Measurements from ENCODE around the gene GCLC.

GCLC gene

DNA sequence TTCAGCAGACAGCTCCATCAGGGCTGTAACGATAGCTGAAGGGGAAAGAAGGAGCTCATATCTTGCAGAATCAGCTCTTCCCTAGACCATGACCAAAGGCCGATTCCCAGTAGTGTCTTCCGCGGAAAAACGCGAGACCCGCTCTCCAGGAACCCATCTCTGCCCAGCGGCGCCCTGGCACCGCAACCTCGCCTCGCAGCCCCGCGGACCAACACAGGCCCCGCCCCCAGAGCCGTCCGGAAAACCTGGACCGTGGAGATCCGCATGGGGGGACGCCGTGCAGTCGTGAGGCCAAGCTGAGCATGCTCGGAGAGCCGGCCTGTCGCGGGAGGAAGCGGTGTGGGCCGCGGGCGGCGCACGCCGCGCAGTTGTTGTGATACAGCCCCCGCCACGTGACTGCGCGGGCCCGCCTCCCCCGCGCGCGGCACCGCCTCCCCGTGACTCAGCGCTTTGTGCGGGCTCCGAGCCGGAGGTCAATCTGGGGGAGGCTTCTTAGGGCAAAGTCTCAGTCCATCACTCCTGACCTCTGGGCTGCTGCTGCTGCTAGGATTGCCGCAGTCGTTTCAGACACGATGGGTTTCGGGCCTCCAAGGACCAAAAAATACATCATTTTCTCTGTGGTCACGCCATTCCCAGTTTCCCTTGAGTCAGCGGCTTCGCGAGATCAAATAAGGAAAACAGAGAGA, 3.1 kb upstream of the GCLC start (continued):
- TF ChIP-seq, protein P1, sequence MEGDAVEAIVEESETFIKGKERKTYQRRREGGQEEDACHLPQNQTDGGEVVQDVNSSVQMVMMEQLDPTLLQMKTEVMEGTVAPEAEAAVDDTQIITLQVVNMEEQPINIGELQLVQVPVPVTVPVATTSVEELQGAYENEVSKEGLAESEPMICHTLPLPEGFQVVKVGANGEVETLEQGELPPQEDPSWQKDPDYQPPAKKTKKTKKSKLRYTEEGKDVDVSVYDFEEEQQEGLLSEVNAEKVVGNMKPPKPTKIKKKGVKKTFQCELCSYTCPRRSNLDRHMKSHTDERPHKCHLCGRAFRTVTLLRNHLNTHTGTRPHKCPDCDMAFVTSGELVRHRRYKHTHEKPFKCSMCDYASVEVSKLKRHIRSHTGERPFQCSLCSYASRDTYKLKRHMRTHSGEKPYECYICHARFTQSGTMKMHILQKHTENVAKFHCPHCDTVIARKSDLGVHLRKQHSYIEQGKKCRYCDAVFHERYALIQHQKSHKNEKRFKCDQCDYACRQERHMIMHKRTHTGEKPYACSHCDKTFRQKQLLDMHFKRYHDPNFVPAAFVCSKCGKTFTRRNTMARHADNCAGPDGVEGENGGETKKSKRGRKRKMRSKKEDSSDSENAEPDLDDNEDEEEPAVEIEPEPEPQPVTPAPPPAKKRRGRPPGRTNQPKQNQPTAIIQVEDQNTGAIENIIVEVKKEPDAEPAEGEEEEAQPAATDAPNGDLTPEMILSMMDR (tag by site-specific recombination; IDR thresholded peaks at IDR 0.05), result peak; percentile 75
- no peak for TF ChIP-seq ZNF175 (tag by site-specific recombination; IDR thresholded peaks at IDR 0.05)
- TF ChIP-seq, protein P2, sequence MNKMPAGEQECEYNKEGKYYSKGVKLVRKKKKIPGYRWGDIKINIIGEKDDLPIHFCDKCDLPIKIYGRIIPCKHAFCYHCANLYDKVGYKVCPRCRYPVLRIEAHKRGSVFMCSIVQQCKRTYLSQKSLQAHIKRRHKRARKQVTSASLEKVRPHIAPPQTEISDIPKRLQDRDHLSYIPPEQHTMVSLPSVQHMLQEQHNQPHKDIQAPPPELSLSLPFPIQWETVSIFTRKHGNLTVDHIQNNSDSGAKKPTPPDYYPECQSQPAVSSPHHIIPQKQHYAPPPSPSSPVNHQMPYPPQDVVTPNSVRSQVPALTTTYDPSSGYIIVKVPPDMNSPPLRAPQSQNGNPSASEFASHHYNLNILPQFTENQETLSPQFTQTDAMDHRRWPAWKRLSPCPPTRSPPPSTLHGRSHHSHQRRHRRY (tag by site-specific recombination; IDR thresholded peaks at IDR 0.05), result no peak
- TF ChIP-seq SCRT2 (tag by site-specific recombination; IDR thresholded peaks at IDR 0.05), result no peak
- no peak for TF ChIP-seq ZNF169 (tag by site-specific recombination; IDR thresholded peaks at IDR 0.05)
- no peak for TF ChIP-seq ZNF777 (tag by site-specific recombination; IDR thresholded peaks at IDR 0.05; ENCODE audit: borderline replicate concordance)
- TF ChIP-seq ZBTB17 (tag by site-specific recombination; IDR thresholded peaks at IDR 0.05), result peak; percentile 94
- no peak; the same call in 1 of the 2 replicates for TF ChIP-seq ZFP3 (tag by site-specific recombination; IDR thresholded peaks at IDR 0.05; ENCODE audit: low read depth)
- TF ChIP-seq, protein P3, sequence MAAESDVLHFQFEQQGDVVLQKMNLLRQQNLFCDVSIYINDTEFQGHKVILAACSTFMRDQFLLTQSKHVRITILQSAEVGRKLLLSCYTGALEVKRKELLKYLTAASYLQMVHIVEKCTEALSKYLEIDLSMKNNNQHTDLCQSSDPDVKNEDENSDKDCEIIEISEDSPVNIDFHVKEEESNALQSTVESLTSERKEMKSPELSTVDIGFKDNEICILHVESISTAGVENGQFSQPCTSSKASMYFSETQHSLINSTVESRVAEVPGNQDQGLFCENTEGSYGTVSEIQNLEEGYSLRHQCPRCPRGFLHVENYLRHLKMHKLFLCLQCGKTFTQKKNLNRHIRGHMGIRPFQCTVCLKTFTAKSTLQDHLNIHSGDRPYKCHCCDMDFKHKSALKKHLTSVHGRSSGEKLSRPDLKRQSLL (tag by site-specific recombination; IDR thresholded peaks at IDR 0.05), result 0 out of 2 replicates have a peak, but pooled peaks have one; percentile 5
- peak; percentile 98 for TF ChIP-seq ZEB2 (tag by site-specific recombination; IDR thresholded peaks at IDR 0.05)
- 0 out of 2 replicates have a peak, but pooled peaks have one; percentile 61 for TF ChIP-seq ZNF785 (tag by site-specific recombination; IDR thresholded peaks at IDR 0.05)
- TF ChIP-seq ZNF391 (tag by site-specific recombination; IDR thresholded peaks at IDR 0.05; ENCODE audit: borderline replicate concordance, low read depth), result peak; percentile 55; the same call in 1 of the 2 replicates
- TF ChIP-seq ZNF221 (tag by site-specific recombination; IDR thresholded peaks at IDR 0.05; ENCODE audit: borderline replicate concordance), result no peak
- TF ChIP-seq, protein P4, sequence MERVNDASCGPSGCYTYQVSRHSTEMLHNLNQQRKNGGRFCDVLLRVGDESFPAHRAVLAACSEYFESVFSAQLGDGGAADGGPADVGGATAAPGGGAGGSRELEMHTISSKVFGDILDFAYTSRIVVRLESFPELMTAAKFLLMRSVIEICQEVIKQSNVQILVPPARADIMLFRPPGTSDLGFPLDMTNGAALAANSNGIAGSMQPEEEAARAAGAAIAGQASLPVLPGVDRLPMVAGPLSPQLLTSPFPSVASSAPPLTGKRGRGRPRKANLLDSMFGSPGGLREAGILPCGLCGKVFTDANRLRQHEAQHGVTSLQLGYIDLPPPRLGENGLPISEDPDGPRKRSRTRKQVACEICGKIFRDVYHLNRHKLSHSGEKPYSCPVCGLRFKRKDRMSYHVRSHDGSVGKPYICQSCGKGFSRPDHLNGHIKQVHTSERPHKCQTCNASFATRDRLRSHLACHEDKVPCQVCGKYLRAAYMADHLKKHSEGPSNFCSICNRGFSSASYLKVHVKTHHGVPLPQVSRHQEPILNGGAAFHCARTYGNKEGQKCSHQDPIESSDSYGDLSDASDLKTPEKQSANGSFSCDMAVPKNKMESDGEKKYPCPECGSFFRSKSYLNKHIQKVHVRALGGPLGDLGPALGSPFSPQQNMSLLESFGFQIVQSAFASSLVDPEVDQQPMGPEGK (tag by site-specific recombination; IDR thresholded peaks at IDR 0.05), result peak; percentile 99
- no peak for TF ChIP-seq SALL2 (tag by site-specific recombination; IDR thresholded peaks at IDR 0.05; ENCODE audit: borderline replicate concordance)
- no peak for TF ChIP-seq ZNF521 (tag by site-specific recombination; IDR thresholded peaks at IDR 0.05)
- TF ChIP-seq, protein P5, sequence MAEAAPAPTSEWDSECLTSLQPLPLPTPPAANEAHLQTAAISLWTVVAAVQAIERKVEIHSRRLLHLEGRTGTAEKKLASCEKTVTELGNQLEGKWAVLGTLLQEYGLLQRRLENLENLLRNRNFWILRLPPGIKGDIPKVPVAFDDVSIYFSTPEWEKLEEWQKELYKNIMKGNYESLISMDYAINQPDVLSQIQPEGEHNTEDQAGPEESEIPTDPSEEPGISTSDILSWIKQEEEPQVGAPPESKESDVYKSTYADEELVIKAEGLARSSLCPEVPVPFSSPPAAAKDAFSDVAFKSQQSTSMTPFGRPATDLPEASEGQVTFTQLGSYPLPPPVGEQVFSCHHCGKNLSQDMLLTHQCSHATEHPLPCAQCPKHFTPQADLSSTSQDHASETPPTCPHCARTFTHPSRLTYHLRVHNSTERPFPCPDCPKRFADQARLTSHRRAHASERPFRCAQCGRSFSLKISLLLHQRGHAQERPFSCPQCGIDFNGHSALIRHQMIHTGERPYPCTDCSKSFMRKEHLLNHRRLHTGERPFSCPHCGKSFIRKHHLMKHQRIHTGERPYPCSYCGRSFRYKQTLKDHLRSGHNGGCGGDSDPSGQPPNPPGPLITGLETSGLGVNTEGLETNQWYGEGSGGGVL (tag by site-specific recombination; IDR thresholded peaks at IDR 0.05), result peak; percentile 58
- TF ChIP-seq, protein P6, sequence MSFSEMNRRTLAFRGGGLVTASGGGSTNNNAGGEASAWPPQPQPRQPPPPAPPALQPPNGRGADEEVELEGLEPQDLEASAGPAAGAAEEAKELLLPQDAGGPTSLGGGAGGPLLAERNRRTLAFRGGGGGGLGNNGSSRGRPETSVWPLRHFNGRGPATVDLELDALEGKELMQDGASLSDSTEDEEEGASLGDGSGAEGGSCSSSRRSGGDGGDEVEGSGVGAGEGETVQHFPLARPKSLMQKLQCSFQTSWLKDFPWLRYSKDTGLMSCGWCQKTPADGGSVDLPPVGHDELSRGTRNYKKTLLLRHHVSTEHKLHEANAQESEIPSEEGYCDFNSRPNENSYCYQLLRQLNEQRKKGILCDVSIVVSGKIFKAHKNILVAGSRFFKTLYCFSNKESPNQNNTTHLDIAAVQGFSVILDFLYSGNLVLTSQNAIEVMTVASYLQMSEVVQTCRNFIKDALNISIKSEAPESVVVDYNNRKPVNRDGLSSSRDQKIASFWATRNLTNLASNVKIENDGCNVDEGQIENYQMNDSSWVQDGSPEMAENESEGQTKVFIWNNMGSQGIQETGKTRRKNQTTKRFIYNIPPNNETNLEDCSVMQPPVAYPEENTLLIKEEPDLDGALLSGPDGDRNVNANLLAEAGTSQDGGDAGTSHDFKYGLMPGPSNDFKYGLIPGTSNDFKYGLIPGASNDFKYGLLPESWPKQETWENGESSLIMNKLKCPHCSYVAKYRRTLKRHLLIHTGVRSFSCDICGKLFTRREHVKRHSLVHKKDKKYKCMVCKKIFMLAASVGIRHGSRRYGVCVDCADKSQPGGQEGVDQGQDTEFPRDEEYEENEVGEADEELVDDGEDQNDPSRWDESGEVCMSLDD (tag by site-specific recombination; IDR thresholded peaks at IDR 0.05), result 0 out of 2 replicates have a peak, but pooled peaks have one; percentile 41
- no peak for TF ChIP-seq ZNF423 (tag by site-specific recombination; IDR thresholded peaks at IDR 0.05)
- TF ChIP-seq ZNF843 (tag by site-specific recombination; IDR thresholded peaks at IDR 0.05), result peak; percentile 74
- no peak for TF ChIP-seq ZNF560 (tag by site-specific recombination; IDR thresholded peaks at IDR 0.05; ENCODE audit: borderline replicate concordance)
- TF ChIP-seq ZNF48 (tag by site-specific recombination; IDR thresholded peaks at IDR 0.05), result no peak
- TF ChIP-seq ZNF555 (tag by site-specific recombination; conservative IDR thresholded peaks at IDR 0.05), result no peak
- no peak for TF ChIP-seq ZNF791 (tag by site-specific recombination; IDR thresholded peaks at IDR 0.05)
- no peak for TF ChIP-seq ZNF223 (tag by site-specific recombination; IDR thresholded peaks at IDR 0.05)
- 0 out of 2 replicates have a peak, but pooled peaks have one; percentile 62 for TF ChIP-seq TRIM28 (IDR thresholded peaks at IDR 0.05; ENCODE audit: borderline replicate concordance, low read length)
- TF ChIP-seq, protein P7, sequence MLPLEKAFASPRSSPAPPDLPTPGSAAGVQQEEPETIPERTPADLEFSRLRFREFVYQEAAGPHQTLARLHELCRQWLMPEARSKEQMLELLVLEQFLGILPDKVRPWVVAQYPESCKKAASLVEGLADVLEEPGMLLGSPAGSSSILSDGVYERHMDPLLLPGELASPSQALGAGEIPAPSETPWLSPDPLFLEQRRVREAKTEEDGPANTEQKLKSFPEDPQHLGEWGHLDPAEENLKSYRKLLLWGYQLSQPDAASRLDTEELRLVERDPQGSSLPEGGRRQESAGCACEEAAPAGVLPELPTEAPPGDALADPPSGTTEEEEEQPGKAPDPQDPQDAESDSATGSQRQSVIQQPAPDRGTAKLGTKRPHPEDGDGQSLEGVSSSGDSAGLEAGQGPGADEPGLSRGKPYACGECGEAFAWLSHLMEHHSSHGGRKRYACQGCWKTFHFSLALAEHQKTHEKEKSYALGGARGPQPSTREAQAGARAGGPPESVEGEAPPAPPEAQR (tag by site-specific recombination; IDR thresholded peaks at IDR 0.05), result 0 out of 2 replicates have a peak, but pooled peaks have one; percentile 39
